Transverse colon (tissue), 4 donors: Measurements from ENCODE around the gene MLF1. TPM values are rescaled to one million over a fixed set of nuclear protein-coding genes. Genes with fewer than 3 reads are reported as not detected.

Experiments used
- DNase-seq: peaks from one replicate; pipeline ENCODE4 v3.0.0-alpha.2; 2019
- H3K27ac ChIP-seq, 4 donors: fragments of 200-600 bp; sonication (generic); 2 replicates each; pipeline ENCODE4 v1.5.1; 2016 to 2018; ENCODE audit warnings: inconsistent platforms in 4 of 4
- H3K27me3 ChIP-seq: fragments of 200-600 bp; sonication (generic); 2 replicates; pipeline ENCODE4 v1.5.1; 2017; ENCODE audit warnings: inconsistent platforms
- H3K36me3 ChIP-seq, 4 donors: fragments of 200-600 bp; sonication (generic); 2 replicates each; pipeline ENCODE4 v1.5.1; 2017 to 2019; ENCODE audit warnings: inconsistent platforms in 4 of 4
- H3K4me1 ChIP-seq, 4 donors: fragments of 200-600 bp; sonication (generic); 2 replicates each; pipeline ENCODE4 v1.5.1; 2017 to 2020; ENCODE audit warnings: inconsistent platforms in 4 of 4
- H3K4me3 ChIP-seq, 4 donors: fragments of 200-600 bp; sonication (generic); 1 replicate in 1 of 4; 2 replicates in 3 of 4; pipeline versions ENCODE4 v1.5.1 to v1.6.1; 2017 to 2019; ENCODE audit warnings: inconsistent platforms in 4 of 4
- H3K9me3 ChIP-seq, 2 donors: fragments of 200-600 bp; sonication (generic); 2 replicates each; pipeline ENCODE4 v1.5.1; 2017 to 2019; ENCODE audit warnings: inconsistent platforms in 2 of 2
- EP300 ChIP-seq: sonication (generic); formaldehyde crosslinking; IDR thresholded peaks from one replicate; pipeline ENCODE4 v1.6.1; 2017; ENCODE audit warnings: antibody characterized with exemption, low read depth
- POLR2A ChIP-seq: fragments of 450-650 bp; IDR thresholded peaks from one replicate; pipeline ENCODE4 v1.6.1; 2016; ENCODE audit warnings: antibody characterized with exemption, mild to moderate bottlenecking, moderate library complexity
- POLR2AphosphoS5 ChIP-seq, 3 donors: sonication (generic); formaldehyde crosslinking; IDR thresholded peaks; one replicate each; pipeline ENCODE4 v1.6.1; 2016; ENCODE audit warnings: antibody characterized with exemption in 3 of 3
- WGBS, 2 donors: methylation state at CpG; one replicate each; pipeline ENCODE4 v1.1.5; 2018; ENCODE audit warnings: low coverage in 1 of 2; 5-methylcytosine and 5-hydroxymethylcytosine counted together
- in situ Hi-C, 4 donors: fragments of 200-750 bp; cut with MboI; loops; one replicate each; pipeline versions ENCODE4 v1.15.0 to v1.15.1; 2017; ENCODE audit warnings: low sequenced_read_pairs in 3 of 4, low pct_ligation_motif_present in 1 of 4, low pct_unique_long_range_greater_than_20kb in 1 of 4
- intact Hi-C: fragments of 100-400 bp; cut with DNase I; formaldehyde crosslinking; loops from one replicate; pipeline ENCODE4 v1.15.1; 2023; ENCODE audit warnings: low total_unique reads
- total RNA-seq, 4 donors: library from RNA; depleted of rRNA; stranded (reverse); fragments of >200 nt; gene quantifications; one replicate each; pipeline ENCODE4 v1.1.0, GENCODE V29; 2016
- TF ChIP-seq, protein P1 (sequence below), 5 experiments: fragments of 200-600 bp in 3 of 5; fragments of 450-650 bp in 2 of 5; sonication (generic) in 3 of 5; IDR thresholded peaks; 1 replicate in 2 of 5; 2 replicates in 3 of 5; pipeline ENCODE4 v1.5.1; 2016 to 2017; ENCODE audit warnings: antibody characterized with exemption in 5 of 5, inconsistent platforms in 3 of 5, mild to moderate bottlenecking in 2 of 5, moderate library complexity in 1 of 5

The MLF1 gene, protein sequence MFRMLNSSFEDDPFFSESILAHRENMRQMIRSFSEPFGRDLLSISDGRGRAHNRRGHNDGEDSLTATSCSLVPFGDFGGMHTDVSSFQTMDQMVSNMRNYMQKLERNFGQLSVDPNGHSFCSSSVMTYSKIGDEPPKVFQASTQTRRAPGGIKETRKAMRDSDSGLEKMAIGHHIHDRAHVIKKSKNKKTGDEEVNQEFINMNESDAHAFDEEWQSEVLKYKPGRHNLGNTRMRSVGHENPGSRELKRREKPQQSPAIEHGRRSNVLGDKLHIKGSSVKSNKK
- total RNA-seq: 10 to 100 TPM in 1 of 4 donors, 1 to 10 TPM in 2, under 1 TPM in 1; 0.60 to 21.7 (median 3.6) TPM

DNA sequence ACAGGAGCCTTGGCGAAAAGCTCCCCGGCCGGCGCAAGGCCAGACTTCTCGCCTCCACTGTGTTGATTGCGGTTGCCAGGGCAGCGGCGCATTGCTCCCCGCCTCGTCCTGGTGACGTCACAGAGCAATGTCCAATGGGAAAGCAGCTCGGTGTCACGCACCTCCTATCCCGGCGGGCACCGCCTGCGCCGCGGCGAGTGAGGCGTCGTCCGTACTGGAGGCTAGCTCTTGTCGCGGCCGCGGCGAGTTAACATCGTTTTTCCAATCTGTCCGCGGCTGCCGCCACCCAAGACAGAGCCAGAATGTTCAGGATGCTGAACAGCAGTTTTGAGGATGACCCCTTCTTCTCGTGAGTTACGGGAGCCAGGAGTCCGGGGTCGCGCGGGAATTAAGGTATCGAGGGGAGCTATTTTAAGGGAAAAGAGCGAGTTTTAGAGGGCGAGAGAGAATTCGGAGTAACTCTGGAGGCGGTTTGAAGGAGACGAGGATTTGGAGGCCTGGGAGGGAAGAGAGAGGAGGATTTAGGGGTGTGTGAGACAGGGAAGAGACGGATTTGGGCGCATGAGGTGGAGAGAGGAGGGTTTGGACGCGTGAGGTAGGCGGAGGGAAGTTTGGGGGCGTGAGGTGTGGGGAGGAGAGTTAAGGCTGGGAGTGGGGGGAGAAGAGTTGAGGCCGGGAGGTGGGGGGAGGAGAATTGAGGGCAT, at the start of gene MLF1:
Gene MLF1, plus strand, starts transcription at position 196 of the 704 bp plus-strand sequence. Its CDS starts 107 bp downstream, at position 303.
- WGBS, 2 donors: 0 to 1% methylated on average over 9 to 51 of the region's 51 CpGs
- H3K4me1 ChIP-seq: peaks cover 0 to 6% (median 5%) of the 10 kb centered on the region in 4 donors
- no peaks in the 10 kb centered on the region for H3K9me3 ChIP-seq
- DNase-seq: peak; percentile 96
- in situ Hi-C loops: no loop called here
- peak within 1 kb of the TSS; percentile 45 to 69 (median 57) for H3K4me3 ChIP-seq
- H3K36me3 ChIP-seq: no peaks in the 10 kb centered on the region
- TF ChIP-seq POLR2A (peak; percentile 78), POLR2AphosphoS5 (IDR thresholded peaks at IDR 0.05) (peak; percentile 81 to 95 (median 84)), EP300 (no peak)
- intact Hi-C loops: no loop called here
- peak within 1 kb of the TSS; percentile 55 to 85 (median 74) for H3K27ac ChIP-seq
- no peaks in the 10 kb centered on the region for H3K27me3 ChIP-seq

DNA sequence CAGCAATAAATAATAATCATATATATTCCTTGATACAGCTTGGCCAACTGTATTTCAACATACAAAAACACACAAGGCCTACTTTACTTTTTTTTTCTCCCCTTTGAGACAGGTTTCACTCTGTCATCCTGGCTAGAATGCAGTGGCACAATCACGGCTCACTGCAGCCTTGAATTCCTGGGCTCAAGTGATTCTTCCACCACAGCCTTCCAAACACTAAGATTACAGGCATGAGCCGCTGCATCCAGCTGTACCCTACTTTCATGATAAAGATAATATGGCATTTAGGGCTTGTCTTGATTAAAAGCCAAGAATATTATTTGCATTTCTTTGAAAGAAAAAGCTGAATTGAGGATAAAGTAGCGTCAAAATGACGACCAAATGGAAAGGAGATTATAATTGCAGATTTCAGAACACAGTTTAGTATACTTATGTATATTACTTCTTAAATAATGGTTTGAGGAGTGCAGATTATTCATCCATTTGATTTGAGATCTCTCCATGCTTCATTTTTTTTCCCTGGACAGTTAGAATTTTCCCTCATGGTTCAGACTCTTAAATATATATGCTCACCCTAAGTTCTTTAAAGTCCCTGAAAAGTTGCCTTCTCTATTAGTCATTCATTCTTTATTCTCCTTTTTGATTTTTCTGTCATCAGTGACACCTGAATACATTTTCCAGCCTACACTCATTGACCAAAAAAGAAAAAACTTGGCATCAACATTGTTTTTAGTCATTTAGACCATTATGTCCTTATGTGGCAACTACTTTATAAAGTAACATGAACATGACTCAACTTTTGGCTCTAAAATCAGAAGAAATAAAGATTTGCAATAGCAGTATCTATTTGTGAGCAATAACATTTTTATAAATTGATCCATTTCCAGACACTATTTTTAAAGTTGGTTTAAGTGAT, 48.5 kb upstream of the MLF1 start:
- H3K9me3 ChIP-seq: no peaks in the 10 kb centered on the region
- H3K4me3 ChIP-seq: no peak overlapping the region
- no peaks in the 10 kb centered on the region for H3K27me3 ChIP-seq
- H3K36me3 ChIP-seq: no peaks in the 10 kb centered on the region
- intact Hi-C loops: no loop called here
- H3K27ac ChIP-seq: no peak overlapping the region
- in situ Hi-C loops: no loop called here
- H3K4me1 ChIP-seq: no peaks in the 10 kb centered on the region
- DNase-seq: no peak
- TF ChIP-seq POLR2A: no peak
- TF ChIP-seq, protein P1, sequence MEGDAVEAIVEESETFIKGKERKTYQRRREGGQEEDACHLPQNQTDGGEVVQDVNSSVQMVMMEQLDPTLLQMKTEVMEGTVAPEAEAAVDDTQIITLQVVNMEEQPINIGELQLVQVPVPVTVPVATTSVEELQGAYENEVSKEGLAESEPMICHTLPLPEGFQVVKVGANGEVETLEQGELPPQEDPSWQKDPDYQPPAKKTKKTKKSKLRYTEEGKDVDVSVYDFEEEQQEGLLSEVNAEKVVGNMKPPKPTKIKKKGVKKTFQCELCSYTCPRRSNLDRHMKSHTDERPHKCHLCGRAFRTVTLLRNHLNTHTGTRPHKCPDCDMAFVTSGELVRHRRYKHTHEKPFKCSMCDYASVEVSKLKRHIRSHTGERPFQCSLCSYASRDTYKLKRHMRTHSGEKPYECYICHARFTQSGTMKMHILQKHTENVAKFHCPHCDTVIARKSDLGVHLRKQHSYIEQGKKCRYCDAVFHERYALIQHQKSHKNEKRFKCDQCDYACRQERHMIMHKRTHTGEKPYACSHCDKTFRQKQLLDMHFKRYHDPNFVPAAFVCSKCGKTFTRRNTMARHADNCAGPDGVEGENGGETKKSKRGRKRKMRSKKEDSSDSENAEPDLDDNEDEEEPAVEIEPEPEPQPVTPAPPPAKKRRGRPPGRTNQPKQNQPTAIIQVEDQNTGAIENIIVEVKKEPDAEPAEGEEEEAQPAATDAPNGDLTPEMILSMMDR (IDR thresholded peaks at IDR 0.05): no peak
- no peak for TF ChIP-seq EP300
- TF ChIP-seq POLR2AphosphoS5 (IDR thresholded peaks at IDR 0.05): no peak
- WGBS, 2 donors: 69 to 87% methylated on average over 3 to 4 of the region's 4 CpGs

DNA sequence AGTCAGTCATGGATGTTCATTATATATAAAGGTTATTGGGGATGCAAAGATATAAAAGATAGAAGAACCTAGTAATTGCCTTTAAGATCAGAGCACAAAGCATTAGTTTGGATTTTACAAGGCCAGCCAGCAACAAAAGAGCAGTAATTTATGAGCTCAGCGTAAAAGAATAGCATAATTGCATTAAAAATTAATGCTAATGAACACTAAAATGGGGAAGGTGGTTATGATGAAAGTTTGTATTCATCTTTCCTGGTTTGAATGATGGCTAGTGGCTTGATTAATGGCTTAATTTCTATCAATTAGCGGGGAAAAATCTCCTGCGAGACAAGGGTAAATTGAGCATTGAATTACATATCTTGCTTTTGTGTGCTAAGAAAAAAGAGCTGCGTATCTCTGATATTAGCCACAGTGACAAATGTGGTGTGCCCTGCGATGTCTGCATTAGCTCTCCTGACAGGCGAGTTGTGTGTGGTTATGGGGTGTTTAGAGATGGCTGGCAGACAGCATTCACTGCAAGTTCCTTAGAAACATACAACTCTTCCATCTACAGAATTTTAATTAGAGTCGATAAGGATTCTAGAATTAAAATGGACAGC, 42.8 kb upstream of the MLF1 start:
- TF ChIP-seq POLR2A (no peak), EP300 (no peak), POLR2AphosphoS5 (IDR thresholded peaks at IDR 0.05) (no peak)
- TF ChIP-seq, protein P1 (IDR thresholded peaks at IDR 0.05): no peak
- H3K36me3 ChIP-seq: no peaks in the 10 kb centered on the region

DNA sequence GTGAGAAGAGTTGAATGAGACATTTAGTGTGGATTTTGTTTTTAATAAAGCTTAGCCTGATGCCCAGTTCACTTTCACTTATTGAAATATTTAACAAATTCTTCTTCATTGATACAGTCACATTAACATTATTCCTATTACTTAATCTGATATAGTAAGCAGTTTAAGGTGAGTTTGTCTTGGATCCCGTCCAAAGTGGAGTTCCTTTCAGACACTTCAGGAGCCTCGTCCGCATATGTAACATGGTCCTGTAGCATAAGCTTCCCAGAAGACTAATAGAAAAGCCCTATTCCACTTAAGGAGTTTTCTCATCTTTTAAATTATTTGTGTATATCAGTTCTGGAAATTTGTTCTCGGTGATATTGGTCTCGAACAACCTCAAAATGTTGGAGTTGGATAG, 39.7 kb upstream of the MLF1 start:
- 75 to 85% methylated on average over 5 of the region's 5 CpGs for WGBS, 2 donors
- in situ Hi-C loops: loop anchor here in 2 of 4 donors (25.0 kb wide), 1 partner anchor 256 kb away; no protein-coding TSS in a partner anchor

More for the DNA sequence above, 42.8 kb upstream of the MLF1 start:
- H3K27ac ChIP-seq: no peak overlapping the region
- in situ Hi-C loops (loop anchor here in 2 of 4 donors (25.0 kb wide), 1 partner anchor 259 kb away; no protein-coding TSS in a partner anchor), intact Hi-C loops (no loop called here)
- no peaks in the 10 kb centered on the region for H3K9me3 ChIP-seq
- no peak for DNase-seq
- H3K4me3 ChIP-seq: no peak overlapping the region
- no peaks in the 10 kb centered on the region for H3K27me3 ChIP-seq
- WGBS, 2 donors: 94 to 97% methylated on average over 7 of the region's 7 CpGs
- no peaks in the 10 kb centered on the region for H3K4me1 ChIP-seq

More for the DNA sequence above, 39.7 kb upstream of the MLF1 start:
- H3K4me1 ChIP-seq: no peaks in the 10 kb centered on the region
- H3K36me3 ChIP-seq: no peaks in the 10 kb centered on the region
- no peaks in the 10 kb centered on the region for H3K9me3 ChIP-seq
- no peak overlapping the region for H3K4me3 ChIP-seq
- TF ChIP-seq POLR2A: no peak
- no peak for TF ChIP-seq POLR2AphosphoS5 (IDR thresholded peaks at IDR 0.05)
- TF ChIP-seq, protein P1 (IDR thresholded peaks at IDR 0.05): no peak
- TF ChIP-seq EP300: no peak
- no peak for DNase-seq
- H3K27ac ChIP-seq: no peak overlapping the region
- intact Hi-C loops: no loop called here
- no peaks in the 10 kb centered on the region for H3K27me3 ChIP-seq
